ENCODE data around the gene SCIMP. TPM values are rescaled to one million over a fixed set of nuclear protein-coding genes. Genes with fewer than 3 reads are reported as not detected.

Gene SCIMP
- total and polyA plus RNA-seq, 7 donors = 0.12 to 0.74 (median 0.47) TPM

- Histone ChIP-seq H3K27me3 (ENCODE audit: insufficient read depth in 3 of 3, low read length in 2 of 3) (no peaks in the 10 kb centered on the region), H3K4me1 (no peaks in the 10 kb centered on the region), H3K36me3 (ENCODE audit: insufficient read depth in 1 of 2, low read depth in 1 of 2) (no peaks in the 10 kb centered on the region), H3K9me3 (no peaks in the 10 kb centered on the region), H3K4me3 (no peak overlapping the region), H3K27ac (no peak overlapping the region)
- no peak for DNase-seq
- TF ChIP-seq CTCF (IDR thresholded peaks at IDR 0.05) = no peak
- intact Hi-C loops (cut with DNase I) = no loop called here
- 70 to 83% (median 71%) methylated on average over 2 of the region's 2 CpGs for WGBS, 3 donors
- ATAC-seq = no peak
Observed at GRCh38 chr17:5262416-5262991, 27.8 kb upstream of the SCIMP start.

- no peak overlapping the region for H3K4me3 ChIP-seq
- no peaks in the 10 kb centered on the region for H3K4me1 ChIP-seq
- no peaks in the 10 kb centered on the region for H3K27me3 ChIP-seq (ENCODE audit: insufficient read depth in 3 of 3, low read length in 2 of 3)
- H3K36me3 ChIP-seq (ENCODE audit: insufficient read depth in 1 of 2, low read depth in 1 of 2) = no peaks in the 10 kb centered on the region
- no peaks in the 10 kb centered on the region for H3K9me3 ChIP-seq
- ATAC-seq (no peak), DNase-seq (no peak)
- intact Hi-C loops (cut with DNase I) = no loop called here
- no peak for TF ChIP-seq CTCF (IDR thresholded peaks at IDR 0.05)
- 94 to 100% (median 96%) methylated on average over 1 of the region's 1 CpG for WGBS, 3 donors
- no peak overlapping the region for H3K27ac ChIP-seq
Observed at GRCh38 chr17:5260542-5260941, 25.9 kb upstream of the SCIMP start.

GRCh38 chr17:5257124-5257523, 22.5 kb upstream of the SCIMP start:
- no peak for TF ChIP-seq CTCF (IDR thresholded peaks at IDR 0.05)
- H3K27ac ChIP-seq = no peak overlapping the region
- DNase-seq (no peak), ATAC-seq (no peak)
- no peak overlapping the region for H3K4me3 ChIP-seq
- intact Hi-C loops (cut with DNase I) = loop anchor here (5.0 to 10.0 kb wide), 3 partner anchors 65 to 1178 kb away; partner anchors contain the start of genes AIPL1 (in 1 of the 2) and C1QBP (in 1 of the 2)
- H3K9me3 ChIP-seq = no peaks in the 10 kb centered on the region
- H3K27me3 ChIP-seq (ENCODE audit: insufficient read depth in 3 of 3, low read length in 2 of 3) = no peaks in the 10 kb centered on the region
- WGBS, 3 donors = 97% methylated on average over 5 of the region's 5 CpGs
- no peaks in the 10 kb centered on the region for H3K36me3 ChIP-seq (ENCODE audit: insufficient read depth in 1 of 2, low read depth in 1 of 2)
- H3K4me1 ChIP-seq = no peaks in the 10 kb centered on the region

- Histone ChIP-seq H3K36me3 (ENCODE audit: insufficient read depth in 1 of 2, low read depth in 1 of 2) (no peaks in the 10 kb centered on the region), H3K4me3 (no peak overlapping the region), H3K27ac (no peak overlapping the region), H3K4me1 (no peaks in the 10 kb centered on the region), H3K9me3 (no peaks in the 10 kb centered on the region), H3K27me3 (ENCODE audit: insufficient read depth in 3 of 3, low read length in 2 of 3) (no peaks in the 10 kb centered on the region)
- intact Hi-C loops (cut with DNase I) = loop anchor here (5.0 to 10.0 kb wide), 3 partner anchors 67 to 1180 kb away; partner anchors contain the start of genes AIPL1 (in 1 of the 2) and C1QBP (in 1 of the 2)
- DNase-seq (no peak), ATAC-seq (no peak)
- 69 to 79% (median 71%) methylated on average over 5 of the region's 5 CpGs for WGBS, 3 donors
- TF ChIP-seq CTCF (IDR thresholded peaks at IDR 0.05) = no peak
Observed at GRCh38 chr17:5254903-5255521, 20.4 kb upstream of the SCIMP start.

Data from psoas muscle (tissue), 8 donors.